Measurements from ENCODE around the gene ZNF142.
"Not testable (repeated sequence)": the region's sequence is repeated elsewhere in the genome, so short reads cannot be mapped to it uniquely, and the experiment has no call there.

ZNF142 gene

GRCh38 chr2:218659258-218659987, at the start of gene ZNF142, which contains the start of gene BCS1L:
ZNF142 (minus strand) TSS chr2:218659623; CDS start chr2:218656429, 3,194 bp downstream.
BCS1L (plus strand) TSS chr2:218659683; CDS start chr2:218660988, 1,305 bp downstream.
- peak; percentile 96 for DNase-seq

- no peak for DNase-seq
Observed at GRCh38 chr2:218708086-218708485, 48.7 kb upstream of the ZNF142 start.

GRCh38 chr2:218703341-218703740, 43.9 kb upstream of the ZNF142 start:
- DNase-seq = peak; percentile 4

GRCh38 chr2:218701806-218702205, 42.4 kb upstream of the ZNF142 start:
- DNase-seq = peak; percentile 20

GRCh38 chr2:218698885-218699284, 39.5 kb upstream of the ZNF142 start:
- no peak for DNase-seq

- no peak for DNase-seq
Observed at GRCh38 chr2:218694405-218695145, 35.2 kb upstream of the ZNF142 start.

GRCh38 chr2:218691234-218691633, 31.8 kb upstream of the ZNF142 start:
- DNase-seq = no peak

- not testable (repeated sequence) for DNase-seq
Observed at GRCh38 chr2:218687400-218688060, 28.1 kb upstream of the ZNF142 start.

GRCh38 chr2:218680061-218680460, 20.6 kb upstream of the ZNF142 start:
- no peak for DNase-seq

GRCh38 chr2:218679119-218679518, 19.7 kb upstream of the ZNF142 start:
- no peak for DNase-seq

- peak; percentile 89 for DNase-seq
Observed at GRCh38 chr2:218671654-218672566, 12.5 kb upstream of the ZNF142 start, which contains the start of the genes RNF25 and STK36. RNF25 (minus strand) TSS chr2:218672002; CDS start chr2:218671970, 32 bp downstream. STK36 (plus strand) TSS chr2:218672086; CDS start chr2:218672830, 744 bp downstream.

GRCh38 chr2:218671097-218671653, 11.8 kb upstream of the ZNF142 start:
- no peak for DNase-seq

GRCh38 chr2:218664653-218665052, 5.2 kb upstream of the ZNF142 start:
- no peak for DNase-seq

GRCh38 chr2:218663901-218664300, 4.5 kb upstream of the ZNF142 start:
- no peak for DNase-seq

GRCh38 chr2:218662827-218663226, 3.4 kb upstream of the ZNF142 start:
- DNase-seq = no peak

- no peak for DNase-seq
Observed at GRCh38 chr2:218662377-218662776, 3.0 kb upstream of the ZNF142 start.

GRCh38 chr2:218659988-218660358, 550 bp upstream of the ZNF142 start:
- no peak for DNase-seq

GRCh38 chr2:218658671-218659257, 659 bp downstream of the ZNF142 start:
- DNase-seq = peak; percentile 79

- DNase-seq = no peak
Observed at GRCh38 chr2:218655751-218656150, 3.7 kb downstream of the ZNF142 start.

- DNase-seq = no peak
Observed at GRCh38 chr2:218648787-218649100, 10.7 kb downstream of the ZNF142 start.

- no peak for DNase-seq
Observed at GRCh38 chr2:218648088-218648786, 11.2 kb downstream of the ZNF142 start.
